HFFc6 (cell line): Measurements from ENCODE around the gene CGB2. TPM values are rescaled to one million over a fixed set of nuclear protein-coding genes. Genes with fewer than 3 reads are reported as not detected.

Experiments used
- DNase-seq: peaks from one replicate; pipeline ENCODE4 v3.0.0-alpha.2; 2018
- H3K27ac Mint-ChIP-seq: 2 replicates; pipeline ENCODE4 v1.8.0; 2020; ENCODE audit warnings: mild to moderate bottlenecking, mixed read lengths
- H3K27me3 Mint-ChIP-seq: 2 replicates; pipeline ENCODE4 v1.8.0; 2021; ENCODE audit warnings: mild to moderate bottlenecking, moderate library complexity, mixed read lengths; ENCODE audit not compliant: insufficient read depth
- H3K36me3 Mint-ChIP-seq: 2 replicates; pipeline ENCODE4 v1.8.0; 2021; ENCODE audit warnings: low read depth, mixed read lengths
- H3K4me1 Mint-ChIP-seq: 2 replicates; pipeline ENCODE4 v1.8.0; 2020; ENCODE audit warnings: low read depth, mixed read lengths
- H3K4me3 Mint-ChIP-seq: 2 replicates; pipeline ENCODE4 v1.8.0; 2020; ENCODE audit warnings: mild to moderate bottlenecking, moderate library complexity, mixed read lengths
- H3K9me3 Mint-ChIP-seq: 2 replicates; pipeline ENCODE4 v1.8.0; 2020; ENCODE audit warnings: mild to moderate bottlenecking, mixed read lengths
- total RNA-seq, 6 experiments: library from RNA; stranded (reverse); fragmentation: NEBNext Ultra II Directional; extraction: Animal tissue kit (Norgen Biotek cat#: 25700); gene quantifications; 2 replicates in 1 of 6; 3 replicates in 5 of 6; pipeline ENCODE4 v1.2.3, GENCODE V29; 2021
- TF ChIP-seq, protein P1 (sequence below): fragments of 200-600 bp; sonication (generic); IDR thresholded peaks from 2 replicates; pipeline ENCODE4 v1.5.0; 2021; ENCODE audit warnings: antibody characterized with exemption, mild to moderate bottlenecking

CGB2 gene
- total RNA-seq, 6 experiments from 2014 or later, result 0.55 TPM; not detected in 5

DNA sequence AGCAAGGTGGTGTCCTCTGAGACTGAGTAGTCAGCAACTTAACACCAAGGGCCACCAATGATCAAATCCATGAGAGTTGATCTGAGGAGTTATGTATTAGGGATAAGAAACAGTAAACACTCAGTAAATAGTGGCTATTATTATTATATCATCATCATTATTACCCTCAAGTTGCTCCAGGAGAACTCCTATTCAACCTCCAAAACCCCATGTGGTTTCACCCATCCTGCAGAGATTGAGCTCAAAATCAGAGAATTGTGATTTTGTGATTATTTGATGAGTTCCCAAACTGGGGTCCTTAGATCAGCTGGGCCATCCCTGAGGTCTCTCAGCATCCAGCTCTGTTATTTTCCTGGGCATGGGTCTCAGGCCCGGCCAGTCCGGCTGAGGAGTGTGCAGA lies 29.3 kb downstream of the CGB2 start:
- no peak overlapping the region for H3K27ac Mint-ChIP-seq
- TF ChIP-seq, protein P1, sequence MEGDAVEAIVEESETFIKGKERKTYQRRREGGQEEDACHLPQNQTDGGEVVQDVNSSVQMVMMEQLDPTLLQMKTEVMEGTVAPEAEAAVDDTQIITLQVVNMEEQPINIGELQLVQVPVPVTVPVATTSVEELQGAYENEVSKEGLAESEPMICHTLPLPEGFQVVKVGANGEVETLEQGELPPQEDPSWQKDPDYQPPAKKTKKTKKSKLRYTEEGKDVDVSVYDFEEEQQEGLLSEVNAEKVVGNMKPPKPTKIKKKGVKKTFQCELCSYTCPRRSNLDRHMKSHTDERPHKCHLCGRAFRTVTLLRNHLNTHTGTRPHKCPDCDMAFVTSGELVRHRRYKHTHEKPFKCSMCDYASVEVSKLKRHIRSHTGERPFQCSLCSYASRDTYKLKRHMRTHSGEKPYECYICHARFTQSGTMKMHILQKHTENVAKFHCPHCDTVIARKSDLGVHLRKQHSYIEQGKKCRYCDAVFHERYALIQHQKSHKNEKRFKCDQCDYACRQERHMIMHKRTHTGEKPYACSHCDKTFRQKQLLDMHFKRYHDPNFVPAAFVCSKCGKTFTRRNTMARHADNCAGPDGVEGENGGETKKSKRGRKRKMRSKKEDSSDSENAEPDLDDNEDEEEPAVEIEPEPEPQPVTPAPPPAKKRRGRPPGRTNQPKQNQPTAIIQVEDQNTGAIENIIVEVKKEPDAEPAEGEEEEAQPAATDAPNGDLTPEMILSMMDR, result no peak
- peaks cover 10% of the 10 kb centered on the region for H3K36me3 Mint-ChIP-seq

DNA sequence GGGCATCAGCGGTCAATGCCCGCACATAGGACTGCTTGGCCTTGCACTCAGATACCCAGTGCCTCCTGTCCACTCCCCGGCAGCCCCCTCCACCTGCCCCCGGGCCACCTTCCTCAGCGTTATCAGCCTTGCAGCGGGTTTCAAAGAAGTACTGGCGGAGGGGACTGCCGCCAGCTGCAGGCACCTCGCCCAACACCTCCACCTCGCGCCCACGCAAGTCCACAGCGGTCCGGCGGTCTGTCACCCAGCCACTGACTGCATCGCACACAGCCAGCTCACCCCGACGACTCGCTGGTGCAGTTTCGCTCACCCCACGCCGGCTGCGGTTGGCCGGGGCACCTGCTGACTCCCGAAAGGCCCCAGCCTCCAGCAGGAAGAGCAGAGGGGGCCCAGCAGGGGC lies 29.8 kb downstream of the CGB2 start:
- peaks cover 13% of the 10 kb centered on the region for H3K27me3 Mint-ChIP-seq
- H3K27ac Mint-ChIP-seq, result no peak overlapping the region
- no peak overlapping the region for H3K4me3 Mint-ChIP-seq
- TF ChIP-seq, protein P1, result no peak
- H3K4me1 Mint-ChIP-seq, result peaks cover 34% of the 10 kb centered on the region
- no peak for DNase-seq
- H3K36me3 Mint-ChIP-seq, result peaks cover 10% of the 10 kb centered on the region
- H3K9me3 Mint-ChIP-seq, result no peaks in the 10 kb centered on the region

More for the DNA sequence above, 29.3 kb downstream of the CGB2 start:
- Mint-ChIP-seq H3K27me3 (peaks cover 13% of the 10 kb centered on the region), H3K4me3 (no peak overlapping the region), H3K4me1 (peaks cover 34% of the 10 kb centered on the region), H3K9me3 (no peaks in the 10 kb centered on the region)
- no peak for DNase-seq

DNA sequence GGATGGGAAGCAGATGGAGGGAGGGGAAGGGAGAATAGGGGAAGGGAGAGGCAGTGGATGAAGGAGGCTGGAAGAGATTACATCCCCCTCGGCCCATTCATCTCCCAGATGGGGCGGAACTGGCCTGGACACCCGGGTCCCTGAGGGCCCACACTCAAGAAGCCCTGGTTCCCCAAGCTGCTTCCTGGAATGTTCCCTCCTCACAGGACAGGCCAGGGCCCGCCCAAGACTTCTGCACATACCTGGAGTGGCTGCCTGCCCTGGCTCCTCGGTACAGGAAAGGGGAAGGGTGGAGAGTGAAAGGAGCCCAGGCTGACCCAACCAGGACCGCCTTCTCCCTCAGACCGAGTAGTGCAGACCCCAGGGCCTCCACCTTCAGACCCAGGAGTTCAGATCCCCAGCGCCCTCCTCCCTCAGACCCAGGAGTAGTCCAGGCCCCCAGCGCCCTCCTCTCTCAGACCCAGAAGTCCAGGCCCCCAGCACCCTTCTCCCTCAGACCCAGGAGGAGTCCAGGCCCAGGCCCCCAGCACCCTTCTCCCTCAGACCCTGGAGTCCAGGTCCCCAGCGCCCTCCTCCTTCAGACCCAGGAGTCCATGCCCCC lies 32.4 kb downstream of the CGB2 start:
- TF ChIP-seq, protein P1, result no peak
- Mint-ChIP-seq H3K4me3 (no peak overlapping the region; the same call in 1 of the 2 replicates), H3K27ac (no peak overlapping the region), H3K4me1 (peaks cover 27% of the 10 kb centered on the region), H3K9me3 (peaks cover 5% of the 10 kb centered on the region), H3K27me3 (peaks cover 15% of the 10 kb centered on the region), H3K36me3 (peaks cover 20% of the 10 kb centered on the region)
- DNase-seq, result no peak

DNA sequence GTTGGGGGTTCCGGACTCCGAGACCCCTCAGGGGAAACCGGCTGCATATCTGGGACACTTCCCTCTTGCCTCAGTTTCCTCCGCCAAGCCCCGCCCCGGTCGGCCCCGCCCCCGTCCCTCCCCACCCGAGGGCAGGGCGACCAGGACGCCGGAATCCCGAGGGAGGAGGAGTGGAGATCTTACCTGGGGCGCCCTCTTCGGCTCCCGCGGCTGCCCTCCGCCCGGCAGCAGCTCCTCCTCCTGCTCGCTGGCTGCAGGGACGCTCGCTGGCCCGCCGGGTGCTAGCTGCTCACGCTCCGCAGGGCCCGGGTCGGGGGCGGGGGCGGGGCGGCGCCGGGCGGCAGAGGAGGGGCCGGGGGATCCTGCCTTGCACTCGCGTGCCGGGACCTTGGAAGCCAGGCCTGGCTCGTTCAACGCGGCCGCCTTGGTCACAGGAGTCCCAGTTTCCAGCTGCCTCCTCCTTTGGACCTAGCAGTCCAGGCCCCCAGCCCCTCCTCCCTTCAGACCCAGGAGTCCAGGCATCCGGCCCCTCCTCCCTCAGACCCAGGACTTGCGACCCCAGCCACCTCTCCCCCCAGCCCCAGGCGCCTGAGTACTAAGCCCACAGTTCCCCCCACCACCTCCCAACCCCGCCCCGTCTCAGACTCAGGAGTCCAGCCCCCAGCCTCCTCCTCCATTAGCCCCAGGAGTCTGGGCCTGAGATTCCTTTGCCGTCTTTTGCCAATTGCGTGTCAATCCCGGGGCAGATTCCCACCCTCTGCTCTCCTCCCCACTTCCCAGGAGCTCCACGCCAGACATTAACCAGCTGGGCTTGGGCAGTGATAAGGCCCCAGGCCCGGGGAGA lies 33.3 kb downstream of the CGB2 start, which contains the start of gene NTF4:
NTF4 (minus strand) TSS at position 51 of the 844 bp plus-strand sequence. CDS start 2,821 bp downstream, outside the sequence.
- H3K27ac Mint-ChIP-seq, result no peak within 1 kb of the TSS; the same call in 1 of the 2 replicates
- TF ChIP-seq, protein P1, result no peak
- peaks cover 12% of the 10 kb centered on the region for H3K9me3 Mint-ChIP-seq
- peaks cover 23% of the 10 kb centered on the region for H3K36me3 Mint-ChIP-seq
- H3K4me3 Mint-ChIP-seq, result no peak within 1 kb of the TSS; the same call in 1 of the 2 replicates
- H3K27me3 Mint-ChIP-seq, result peaks cover 15% of the 10 kb centered on the region
- peaks cover 29% of the 10 kb centered on the region for H3K4me1 Mint-ChIP-seq
- DNase-seq, result no peak

DNA sequence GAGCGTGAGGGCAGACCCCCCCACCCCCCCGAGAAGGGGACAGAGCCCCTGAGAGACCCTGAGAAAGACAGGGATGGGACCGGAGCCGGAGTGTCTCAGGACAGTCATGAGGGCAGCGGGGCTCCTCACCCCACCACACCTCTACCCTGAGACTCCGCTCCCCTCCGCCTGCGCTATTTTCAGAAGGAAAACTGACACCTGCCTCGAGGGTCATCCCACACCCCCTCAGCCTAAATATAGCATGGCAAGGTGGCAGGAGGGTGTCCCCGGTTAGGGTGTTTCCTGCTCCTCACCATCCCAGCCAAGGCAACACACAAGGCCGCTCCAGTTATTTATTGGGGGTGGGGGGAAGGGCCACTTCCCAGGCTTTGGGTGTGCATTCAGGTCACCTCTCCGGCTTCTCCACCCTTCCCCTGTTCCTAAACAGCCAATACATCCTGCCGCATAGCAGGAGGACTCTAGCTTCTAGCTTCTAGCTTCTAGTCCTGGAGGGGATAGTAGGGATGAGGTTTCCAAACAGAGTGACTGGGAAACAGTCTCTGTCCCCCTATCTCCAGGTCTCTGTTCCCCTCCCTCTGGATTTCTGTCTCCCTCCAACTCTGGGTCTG lies 34.3 kb downstream of the CGB2 start:
- peaks cover 16% of the 10 kb centered on the region for H3K27me3 Mint-ChIP-seq
- H3K9me3 Mint-ChIP-seq, result peaks cover 17% of the 10 kb centered on the region
- TF ChIP-seq, protein P1, result no peak
- DNase-seq, result no peak
- H3K27ac Mint-ChIP-seq, result no peak overlapping the region; the same call in 1 of the 2 replicates
- no peak overlapping the region for H3K4me3 Mint-ChIP-seq
- peaks cover 29% of the 10 kb centered on the region for H3K36me3 Mint-ChIP-seq
- peaks cover 24% of the 10 kb centered on the region for H3K4me1 Mint-ChIP-seq
